CMK (cell line): Measurements from ENCODE around the gene KLK2.

Experiments
- DNase-seq: peaks from one replicate; pipeline ENCODE4 v3.0.0-alpha.2; 2010; ENCODE audit warnings: low read depth

KLK2 gene

GRCh38 chr19:50925734-50926133, 52.5 kb downstream of the KLK2 start:
- DNase-seq: no peak

GRCh38 chr19:50926144-50926543, 52.9 kb downstream of the KLK2 start:
- no peak for DNase-seq

- DNase-seq: no peak
Measured at GRCh38 chr19:50928831-50929230, 55.6 kb downstream of the KLK2 start.
